Measurements from ENCODE around the gene SHC3.
"Not testable (repeated sequence)": the region's sequence is repeated elsewhere in the genome, so short reads cannot be mapped to it uniquely, and the experiment has no call there.

The SHC3 gene

DNA sequence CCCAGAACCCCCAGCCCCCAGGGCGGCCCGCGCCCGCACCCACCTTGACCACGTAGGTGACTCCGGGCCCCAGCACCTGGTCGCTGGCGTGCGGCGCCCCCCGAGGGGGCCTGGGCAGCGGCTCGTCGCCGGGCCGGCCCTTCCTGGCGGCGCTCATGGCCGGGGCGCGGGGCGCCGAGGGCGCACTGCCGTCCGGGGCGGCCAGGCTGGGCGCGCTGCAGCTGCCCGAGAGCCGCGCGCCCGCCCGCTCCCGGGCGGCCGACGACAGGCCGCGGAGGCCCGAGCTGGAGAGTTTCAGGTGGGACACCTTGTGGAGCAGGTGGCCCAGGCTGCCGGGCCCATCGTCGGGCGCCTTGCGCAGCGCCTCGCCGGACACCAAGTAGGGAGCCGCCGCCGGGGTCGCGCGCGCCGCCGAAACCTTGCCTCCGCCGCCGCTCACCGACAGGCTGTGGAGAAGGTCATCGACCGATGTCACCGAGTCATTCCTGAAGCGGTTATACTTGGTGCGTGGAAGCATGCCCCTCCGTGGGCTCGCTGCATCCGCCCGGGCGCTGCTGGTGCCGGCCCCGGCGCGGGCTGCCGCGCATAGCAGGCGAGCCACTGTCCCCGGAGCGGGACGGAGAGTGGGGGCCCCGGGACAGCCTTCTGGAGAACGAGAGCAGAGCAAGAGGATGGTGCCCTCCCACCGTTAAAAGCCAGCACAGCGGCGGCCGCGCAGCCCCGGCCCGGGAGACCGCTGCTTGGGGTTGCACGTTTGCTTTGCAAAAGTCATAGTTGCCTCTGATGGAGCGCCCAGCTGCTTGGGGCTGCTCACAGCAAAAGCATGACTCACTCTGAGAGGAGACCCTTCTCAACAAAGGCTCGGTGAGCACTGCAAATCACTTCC is at the start of gene SHC3:
SHC3 (minus strand) TSS at position 875 of the 886 bp plus-strand sequence; CDS start at position 517, 358 bp downstream.
- no peak for ATAC-seq

GRCh38 chr9:89225991-89226471 is 47.4 kb upstream of the SHC3 start:
- no peak for ATAC-seq

DNA sequence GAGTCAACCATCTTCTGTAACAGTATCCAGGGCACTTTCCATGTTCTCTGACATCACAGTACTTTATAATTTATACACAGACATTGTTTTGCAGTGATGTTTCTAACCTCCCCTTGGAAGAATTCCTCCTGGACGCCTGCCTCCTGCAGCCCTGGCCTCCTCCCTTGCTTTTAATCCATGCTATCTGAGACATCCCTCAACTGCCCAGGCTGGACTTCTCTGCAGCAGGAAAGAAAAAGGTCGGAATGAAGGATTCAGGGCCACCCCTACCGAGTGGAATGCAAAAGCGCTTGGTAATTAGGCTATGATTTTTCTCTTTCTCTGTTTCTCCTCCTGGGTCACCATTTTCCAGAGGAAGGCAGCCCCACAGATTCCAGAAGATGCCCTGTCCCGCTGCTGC is 47.0 kb upstream of the SHC3 start:
- ATAC-seq = no peak

GRCh38 chr9:89225036-89225435 is 46.4 kb upstream of the SHC3 start:
- ATAC-seq = no peak

DNA sequence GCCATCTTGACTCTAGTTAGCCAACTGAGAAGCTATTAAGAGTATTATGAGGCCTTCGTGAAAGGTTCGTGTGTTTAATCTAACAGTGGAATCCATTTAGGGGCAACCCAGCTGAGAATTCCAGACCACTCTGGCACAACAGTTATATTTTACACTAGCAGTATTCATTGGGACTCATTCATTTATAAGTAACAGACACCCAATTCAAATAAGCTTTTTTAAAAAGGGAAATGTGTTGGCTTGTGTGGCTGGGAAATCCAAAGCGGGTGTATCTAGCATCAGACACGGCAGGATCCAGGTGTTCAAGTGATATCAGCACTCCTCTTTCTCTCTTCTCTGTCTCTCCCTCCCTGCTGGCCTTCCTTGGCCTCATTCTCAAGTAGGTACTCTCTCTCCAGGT is 46.0 kb upstream of the SHC3 start:
- no peak for ATAC-seq

DNA sequence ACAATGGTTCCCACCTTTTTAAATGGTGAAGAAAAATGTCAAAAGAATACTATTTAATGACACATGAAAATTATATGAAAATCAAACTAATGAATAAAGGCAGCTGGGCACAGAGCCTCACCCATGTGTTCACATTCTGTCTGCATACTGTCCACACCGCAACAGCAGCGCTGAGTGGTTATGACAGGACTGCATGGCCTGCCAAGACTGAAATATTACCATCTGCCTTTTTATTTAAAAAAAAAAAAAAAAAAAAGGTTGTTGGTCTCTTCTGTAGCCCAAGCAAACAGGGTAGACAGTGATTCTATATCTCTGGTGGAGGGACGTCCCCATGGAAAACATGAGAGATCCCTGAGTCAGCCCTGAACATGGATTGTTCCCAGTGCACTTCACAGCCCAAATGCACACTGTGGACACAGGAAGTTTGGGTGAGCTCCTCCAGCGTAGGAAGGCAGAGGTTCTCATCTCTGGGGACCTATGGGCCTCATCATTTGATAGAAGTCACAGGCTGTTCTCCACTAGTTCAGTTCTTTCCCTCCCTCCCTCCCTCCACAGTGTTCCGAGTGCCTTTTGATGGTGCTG is 44.9 kb upstream of the SHC3 start:
- no peak for ATAC-seq

DNA sequence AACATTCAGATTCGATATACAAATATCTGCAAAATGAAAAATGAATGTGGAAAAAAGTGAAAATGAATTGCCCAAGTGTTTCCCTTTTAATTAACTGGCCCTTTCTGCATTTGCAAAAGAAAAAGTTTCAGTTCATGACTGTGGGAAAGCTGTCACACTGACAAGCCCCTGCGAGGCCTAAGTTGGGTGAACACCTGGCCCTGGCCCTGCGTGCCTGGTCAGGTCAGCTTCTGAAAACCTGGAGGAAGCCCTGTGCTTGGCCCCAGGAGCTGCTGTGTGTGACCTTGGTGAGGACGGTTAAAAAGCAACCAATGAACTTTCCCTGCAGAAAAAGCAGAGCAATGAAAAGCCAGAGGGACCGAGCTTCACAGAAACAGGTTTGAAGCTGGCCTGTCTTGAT is 41.0 kb upstream of the SHC3 start:
- no peak for ATAC-seq

GRCh38 chr9:89218040-89218928 is 39.7 kb upstream of the SHC3 start:
- no peak for ATAC-seq

GRCh38 chr9:89215342-89215741 is 36.7 kb upstream of the SHC3 start:
- ATAC-seq = no peak

- no peak for ATAC-seq
Observed at GRCh38 chr9:89213396-89213880, 34.8 kb upstream of the SHC3 start.

DNA sequence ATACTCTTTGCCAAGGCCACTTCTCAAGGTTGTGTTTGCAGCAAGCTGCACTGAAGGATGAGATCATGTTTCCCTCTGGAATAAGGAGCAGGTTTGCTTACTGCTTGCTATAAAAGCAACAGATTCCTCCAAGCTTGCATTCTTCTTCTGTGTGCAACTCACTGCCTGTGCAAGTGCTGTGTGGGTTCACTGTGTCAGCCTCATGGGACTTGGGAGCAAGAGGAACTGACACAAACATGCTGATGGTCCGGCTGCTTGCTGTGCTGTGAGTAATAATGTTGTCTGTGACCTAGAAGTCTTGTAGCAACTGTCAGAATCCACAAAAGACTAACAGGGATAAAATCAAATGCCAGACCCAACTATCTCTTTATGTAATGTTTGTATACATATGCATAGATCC is 33.6 kb upstream of the SHC3 start:
- ATAC-seq = no peak

DNA sequence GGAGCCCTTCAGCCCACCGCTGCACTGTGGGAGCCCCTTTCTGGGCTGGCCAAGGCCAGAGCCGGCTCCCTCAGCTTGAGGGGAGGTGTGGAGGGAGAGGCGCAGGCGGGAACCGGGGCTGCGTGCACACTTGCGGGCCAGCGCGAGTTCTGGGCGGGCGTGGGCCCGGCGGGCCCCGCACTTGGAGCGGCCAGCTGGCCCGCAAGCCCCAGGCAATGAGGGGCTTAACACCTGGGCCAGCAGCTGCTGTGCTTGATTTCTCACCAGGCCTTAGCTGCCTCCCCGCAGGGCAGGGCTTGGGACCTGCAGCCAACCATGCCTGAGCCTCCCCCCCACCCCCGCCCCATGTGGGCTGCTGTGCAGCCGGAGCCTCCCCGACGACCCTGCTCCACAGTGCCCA is 30.7 kb upstream of the SHC3 start:
- ATAC-seq = not testable (repeated sequence)

- no peak for ATAC-seq
Observed at GRCh38 chr9:89207026-89207425, 28.4 kb upstream of the SHC3 start.

DNA sequence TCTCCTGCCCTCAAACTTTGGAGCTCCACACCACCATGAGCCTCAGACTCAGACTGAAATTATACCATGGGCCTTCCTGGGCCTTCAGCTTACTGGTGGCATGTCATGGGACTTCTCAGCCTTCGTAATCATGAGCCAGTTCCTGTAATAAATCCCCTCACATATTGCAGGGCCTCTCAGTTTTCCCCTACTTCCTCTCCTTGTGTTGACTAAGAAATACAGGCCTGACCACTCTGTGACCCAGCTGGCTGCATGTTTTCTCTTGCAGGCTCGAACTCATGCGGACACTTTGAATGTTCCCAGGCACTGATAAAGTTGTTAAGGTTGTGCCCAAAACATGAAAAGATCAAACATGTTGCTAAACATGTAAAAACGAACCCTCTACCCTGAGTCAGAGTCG is 26.2 kb upstream of the SHC3 start:
- ATAC-seq = no peak

DNA sequence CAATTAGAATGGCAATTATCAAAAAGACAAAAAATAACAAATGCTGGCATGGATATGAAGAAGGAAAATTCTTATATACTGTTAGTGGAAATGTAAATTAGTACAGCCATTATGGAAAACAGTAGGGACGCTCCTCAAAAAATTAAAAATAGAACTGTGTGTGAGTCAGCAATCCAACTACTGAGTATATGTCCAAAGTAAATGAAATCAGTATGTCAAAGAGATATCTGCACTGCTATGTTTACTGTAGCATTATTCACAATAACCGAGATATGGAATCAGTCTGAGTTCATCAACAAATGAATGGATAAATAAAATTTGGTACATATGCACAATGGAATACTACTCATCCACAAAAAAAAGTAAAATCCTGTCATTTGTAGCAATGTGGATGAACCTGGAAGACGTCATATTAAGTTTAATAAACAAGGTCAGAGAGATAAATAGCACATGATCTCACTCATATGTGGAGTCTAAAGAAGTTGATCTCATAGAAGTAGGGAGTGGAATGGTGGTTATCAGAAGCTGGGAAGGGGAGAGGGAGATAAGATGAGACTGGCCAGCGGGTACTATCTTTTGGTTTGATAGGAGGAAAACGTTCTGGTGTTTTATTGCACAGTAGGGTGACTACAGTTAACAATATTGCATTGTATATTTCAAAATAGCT is 16.6 kb upstream of the SHC3 start:
- ATAC-seq = no peak

DNA sequence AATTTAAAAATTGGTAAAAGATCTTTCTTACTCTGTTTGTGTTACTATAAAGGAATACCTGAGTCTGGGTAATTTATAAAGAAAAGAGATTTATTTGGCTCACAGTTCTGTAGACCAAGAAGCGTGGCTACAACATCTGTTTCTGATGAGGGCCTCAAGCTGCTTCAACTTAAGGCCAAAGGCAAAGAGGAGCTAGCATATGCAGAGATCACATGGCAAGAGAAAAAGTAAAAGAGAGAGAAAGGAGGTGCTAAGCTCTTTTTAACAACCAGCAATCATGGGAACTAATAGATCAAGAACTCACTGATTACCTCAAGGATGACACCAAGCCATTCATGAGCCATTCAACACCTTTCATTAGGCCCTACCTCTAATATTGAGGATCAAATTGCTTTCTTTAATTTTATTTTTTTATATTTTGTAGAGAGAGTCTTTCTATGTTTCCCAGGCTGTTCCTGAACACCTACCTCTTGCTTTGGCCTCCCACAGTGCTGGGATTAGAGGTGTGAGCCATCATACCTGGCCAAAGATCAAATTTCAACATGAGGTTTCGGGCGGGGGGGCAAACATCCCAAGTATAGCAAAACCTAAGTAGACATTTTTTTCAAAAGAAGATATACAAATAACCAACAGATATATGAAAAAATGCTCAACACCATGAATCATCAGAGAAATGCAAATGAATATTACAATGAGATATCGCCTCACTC is 16.0 kb upstream of the SHC3 start:
- ATAC-seq = no peak

- ATAC-seq = no peak
Observed at GRCh38 chr9:89191004-89191403, 12.4 kb upstream of the SHC3 start.

DNA sequence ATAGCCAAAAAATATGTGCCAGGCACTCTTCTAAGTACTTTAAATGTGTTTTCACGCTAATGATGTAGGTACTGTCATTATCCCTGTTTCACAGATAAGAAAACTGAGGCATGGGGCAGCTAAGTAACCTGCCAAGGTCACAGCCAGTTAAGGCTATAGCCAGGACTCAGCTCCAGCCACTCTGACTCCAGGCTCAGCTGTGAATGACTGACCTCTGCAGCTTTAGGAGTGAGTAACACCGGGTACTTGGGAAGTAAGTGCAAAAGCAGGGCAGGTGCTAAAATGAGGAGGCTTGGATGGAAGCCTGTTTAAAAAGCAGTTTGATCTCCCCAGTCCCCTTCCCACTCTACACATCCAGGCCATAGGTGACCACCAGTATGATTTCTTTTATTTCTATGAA is 10.6 kb upstream of the SHC3 start:
- ATAC-seq = no peak

DNA sequence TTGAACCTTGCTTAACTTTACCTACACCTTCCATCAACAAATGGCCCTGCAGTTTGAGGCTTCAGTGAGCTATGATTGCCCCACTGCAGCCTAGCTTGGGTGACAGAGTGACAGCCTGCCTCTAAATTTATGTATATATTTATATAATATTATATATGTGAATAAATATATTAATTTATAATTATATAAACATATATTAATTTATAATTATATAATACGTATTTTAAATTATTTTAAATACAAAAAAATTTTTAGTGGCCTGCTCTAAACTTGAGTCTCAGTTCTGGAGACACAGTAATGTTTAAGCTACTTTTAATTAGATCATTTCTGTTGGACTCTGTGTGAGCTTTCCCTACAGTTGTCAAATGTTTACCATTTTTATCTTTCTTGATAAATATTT is 9.3 kb upstream of the SHC3 start:
- no peak for ATAC-seq

DNA sequence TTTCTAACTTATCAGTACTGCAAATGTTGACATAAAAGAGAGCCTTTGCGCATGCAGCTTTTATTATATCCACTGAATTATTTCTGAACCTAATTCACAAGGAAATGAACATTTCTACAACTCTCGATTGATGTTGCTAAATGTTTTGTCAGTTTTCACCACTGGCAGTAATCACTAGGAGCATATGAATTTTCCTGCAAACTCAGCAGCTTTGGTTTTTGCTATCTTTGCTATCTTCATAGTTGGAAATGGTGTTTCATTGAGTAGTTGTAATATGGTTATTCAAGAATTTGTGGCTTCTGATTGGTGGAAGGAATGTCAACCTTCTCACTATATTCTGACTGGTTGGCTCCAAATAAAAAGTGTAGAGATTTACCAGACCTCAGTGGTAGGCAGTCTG is 8.9 kb upstream of the SHC3 start:
- ATAC-seq = no peak

GRCh38 chr9:89186960-89187359 is 8.3 kb upstream of the SHC3 start:
- no peak for ATAC-seq

DNA sequence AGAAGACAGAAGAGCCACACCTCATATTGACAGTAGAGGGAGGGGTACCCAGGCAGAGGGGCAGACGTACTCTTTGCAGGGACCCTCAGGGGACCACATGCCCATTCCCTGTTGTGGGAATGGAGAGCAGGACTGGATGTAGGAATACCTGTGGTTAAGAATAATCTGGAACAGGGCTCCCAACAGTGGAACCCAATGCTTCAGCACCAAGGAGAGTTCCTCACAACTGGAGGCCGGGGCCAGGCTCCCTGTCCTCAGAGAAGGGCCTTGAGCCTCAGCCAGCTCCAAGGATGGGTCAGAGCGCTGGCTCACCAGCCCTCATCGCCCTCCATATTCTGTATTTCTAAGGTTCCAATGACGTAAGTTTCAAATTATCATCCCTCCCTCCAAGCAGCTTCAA is 7.4 kb upstream of the SHC3 start:
- no peak for ATAC-seq

Measured in activated CD4-positive, CD25-positive, alpha-beta regulatory T cell treated with anti-CD3 and anti-CD28 coated beads, Interleukin-2, amount 50 U/mL, for 24 hours (primary cell).